ENCODE results near the gene DENND1C.

GRCh38 chr19:6457958-6458694 lies 23.5 kb downstream of the DENND1C start:
- TF ChIP-seq CTCF (conservative IDR thresholded peaks at IDR 0.05; ENCODE audit: low read depth, low read length), result no peak
- TF ChIP-seq EZH2phosphoT487 (IDR thresholded peaks at IDR 0.05; ENCODE audit: borderline replicate concordance, low read length), result no peak
- TF ChIP-seq EZH2 (IDR thresholded peaks at IDR 0.05; ENCODE audit: low read length, unreplicated experiment), result no peak
